HG03103 (cell line): Measurements from ENCODE around the gene MPO.

Experiments
- ATAC-seq: cut with Tn5 transposase; IDR thresholded peaks from one replicate; pipeline ENCODE4 v1.9.1; 2021; ENCODE audit warnings: low read depth; ENCODE audit not compliant: unreplicated experiment

Gene MPO

GRCh38 chr17:58308173-58308984 is 27.6 kb upstream of the MPO start:
- ATAC-seq = no peak

- no peak for ATAC-seq
Observed at GRCh38 chr17:58307468-58308172, 26.9 kb upstream of the MPO start.

GRCh38 chr17:58306131-58306951 is 25.6 kb upstream of the MPO start:
- no peak for ATAC-seq

GRCh38 chr17:58305626-58306025 is 24.9 kb upstream of the MPO start:
- ATAC-seq = no peak

GRCh38 chr17:58304750-58305486 is 24.2 kb upstream of the MPO start:
- ATAC-seq = no peak

GRCh38 chr17:58303971-58304749 is 23.4 kb upstream of the MPO start:
- no peak for ATAC-seq

GRCh38 chr17:58302919-58303585 is 22.3 kb upstream of the MPO start:
- ATAC-seq = no peak

GRCh38 chr17:58302171-58302918 is 21.6 kb upstream of the MPO start:
- no peak for ATAC-seq

GRCh38 chr17:58301504-58302150 is 20.9 kb upstream of the MPO start:
- no peak for ATAC-seq

- ATAC-seq = no peak
Observed at GRCh38 chr17:58300336-58300735, 19.6 kb upstream of the MPO start.

- ATAC-seq = no peak
Observed at GRCh38 chr17:58294034-58294433, 13.3 kb upstream of the MPO start.

- no peak for ATAC-seq
Observed at GRCh38 chr17:58291246-58291645, 10.5 kb upstream of the MPO start.

GRCh38 chr17:58289869-58290268 is 9.1 kb upstream of the MPO start:
- no peak for ATAC-seq

- ATAC-seq = no peak
Observed at GRCh38 chr17:58285422-58285810, 4.7 kb upstream of the MPO start.

GRCh38 chr17:58284613-58285421 is 4.1 kb upstream of the MPO start:
- ATAC-seq = no peak

GRCh38 chr17:58283674-58284612 is 3.2 kb upstream of the MPO start:
- no peak for ATAC-seq
